Stomach (tissue), 19 donors: ENCODE measurements around the gene ZNF438. TPM values are rescaled to one million over a fixed set of nuclear protein-coding genes. Genes with fewer than 3 reads are reported as not detected.

ENCODE experiments used
- DNase-seq, 2 donors: peaks; one replicate each; pipeline versions ENCODE4 v3.0.0 to v3.0.0-alpha.2; 2013 to 2019
- H3K27ac ChIP-seq, 5 donors: fragments of 200-600 bp in 4 of 5; sonication (generic) in 4 of 5; one replicate each; pipeline ENCODE4 v1.5.1; 2013 to 2019; ENCODE audit warnings: mild to moderate bottlenecking in 1 of 5, moderate library complexity in 1 of 5
- H3K27me3 ChIP-seq, 3 donors: fragments of 200-600 bp; sonication (generic); one replicate each; pipeline ENCODE4 v1.5.1; 2017 to 2019; ENCODE audit warnings: mixed run types in 1 of 3
- H3K36me3 ChIP-seq, 4 donors: fragments of 200-600 bp; sonication (generic); 1 replicate in 3 of 4; 2 replicates in 1 of 4; pipeline ENCODE4 v1.5.1; 2016 to 2019
- H3K4me1 ChIP-seq, 4 donors: fragments of 200-600 bp; sonication (generic); one replicate each; pipeline ENCODE4 v1.5.1; 2016 to 2019
- H3K4me3 ChIP-seq, 4 donors: fragments of 200-600 bp; sonication (generic) in 3 of 4; one replicate each; pipeline ENCODE4 v1.5.1; 2016 to 2019; ENCODE audit warnings: mild to moderate bottlenecking in 1 of 4
- H3K9me3 ChIP-seq, 4 donors: fragments of 200-600 bp; sonication (generic); one replicate each; pipeline ENCODE4 v1.5.1; 2016 to 2019
- EP300 ChIP-seq: sonication (generic); formaldehyde crosslinking; IDR thresholded peaks from one replicate; pipeline ENCODE4 v1.6.1; 2017; ENCODE audit warnings: antibody characterized with exemption
- POLR2A ChIP-seq, 4 donors: fragments of 450-650 bp; IDR thresholded peaks; one replicate each; pipeline ENCODE4 v1.6.1; 2016; ENCODE audit warnings: antibody characterized with exemption in 4 of 4, control low read depth in 2 of 4, mild to moderate bottlenecking in 1 of 4, moderate library complexity in 1 of 4
- POLR2AphosphoS5 ChIP-seq, 3 donors: sonication (generic); formaldehyde crosslinking; IDR thresholded peaks; one replicate each; pipeline ENCODE4 v1.6.1; 2016; ENCODE audit warnings: antibody characterized with exemption in 3 of 3
- WGBS, 5 donors: extraction: QIAGEN DNeasy Blood & Tissue Kit in 3 of 5; methylation state at CpG; one replicate each; pipeline versions ENCODE4 v1.1.5 to v1.1.7; 2013 to 2018; 5-methylcytosine and 5-hydroxymethylcytosine counted together
- intact Hi-C: fragments of 100-400 bp; cut with DNase I; formaldehyde crosslinking; loops from one replicate; pipeline ENCODE4 v1.15.1; 2023; ENCODE audit warnings: low total_unique reads
- long read RNA-seq, 10 donors: transcript quantifications; one replicate each; lab custom pipeline, GENCODE V29; 2026
- polyA plus RNA-seq, 3 donors: library from polyadenylated mRNA; stranded (reverse); fragments of 200-250 nt; gene quantifications; one replicate each; pipeline ENCODE4 v1.2.3, GENCODE V29; 2013
- total RNA-seq, 5 donors: library from RNA; depleted of rRNA; stranded (reverse); fragments of >200 nt; gene quantifications; one replicate each; pipeline versions ENCODE4 v1.1.0 to v1.2.3, GENCODE V29; 2014 to 2016
- TF ChIP-seq, protein P1 (sequence below), 7 experiments: fragments of 450-650 bp in 4 of 7; fragments of 200-600 bp in 3 of 7; sonication (generic) in 3 of 7; IDR thresholded peaks; one replicate each; pipeline ENCODE4 v1.5.1; 2016 to 2019; ENCODE audit warnings: antibody characterized with exemption in 7 of 7, control low read depth in 2 of 7, mild to moderate bottlenecking in 1 of 7
- donor health status: healthy with polysubstance abuse.
- donor health status: Bipolar disorder and iron deficiency.
- donor health status: healthy.

Gene ZNF438, protein sequence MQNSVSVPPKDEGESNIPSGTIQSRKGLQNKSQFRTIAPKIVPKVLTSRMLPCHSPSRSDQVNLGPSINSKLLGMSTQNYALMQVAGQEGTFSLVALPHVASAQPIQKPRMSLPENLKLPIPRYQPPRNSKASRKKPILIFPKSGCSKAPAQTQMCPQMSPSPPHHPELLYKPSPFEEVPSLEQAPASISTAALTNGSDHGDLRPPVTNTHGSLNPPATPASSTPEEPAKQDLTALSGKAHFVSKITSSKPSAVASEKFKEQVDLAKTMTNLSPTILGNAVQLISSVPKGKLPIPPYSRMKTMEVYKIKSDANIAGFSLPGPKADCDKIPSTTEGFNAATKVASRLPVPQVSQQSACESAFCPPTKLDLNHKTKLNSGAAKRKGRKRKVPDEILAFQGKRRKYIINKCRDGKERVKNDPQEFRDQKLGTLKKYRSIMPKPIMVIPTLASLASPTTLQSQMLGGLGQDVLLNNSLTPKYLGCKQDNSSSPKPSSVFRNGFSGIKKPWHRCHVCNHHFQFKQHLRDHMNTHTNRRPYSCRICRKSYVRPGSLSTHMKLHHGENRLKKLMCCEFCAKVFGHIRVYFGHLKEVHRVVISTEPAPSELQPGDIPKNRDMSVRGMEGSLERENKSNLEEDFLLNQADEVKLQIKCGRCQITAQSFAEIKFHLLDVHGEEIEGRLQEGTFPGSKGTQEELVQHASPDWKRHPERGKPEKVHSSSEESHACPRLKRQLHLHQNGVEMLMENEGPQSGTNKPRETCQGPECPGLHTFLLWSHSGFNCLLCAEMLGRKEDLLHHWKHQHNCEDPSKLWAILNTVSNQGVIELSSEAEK
- 10 to 100 TPM in 1 of 5 donors, 1 to 10 TPM in 3, not detected in 1; 3.5 to 37.9 (median 4.5) TPM for total RNA-seq
- 1 to 10 TPM; 3.8 to 6.7 (median 5.4) TPM for polyA plus RNA-seq
- long read RNA-seq, donor 1, partial matches to known transcripts: 0 of 1 reads
- long read RNA-seq, donor 1, other reads (novel, unspliced or antisense): 0 of 1 reads
- long read RNA-seq, donor 2, partial matches to known transcripts: 0 of 1 reads
- long read RNA-seq, donor 2, other reads (novel, unspliced or antisense): 0 of 1 reads
- long read RNA-seq, donor 3: 0 reads
- long read RNA-seq, donor 4: 0 reads
- long read RNA-seq, donor 5: 0 reads
- long read RNA-seq, donor 6: 0 reads
- long read RNA-seq, donor 7: 0 reads
- long read RNA-seq, donor 8: 0 reads
- long read RNA-seq, donor 9: 0 reads
- long read RNA-seq, donor 10: 0 reads

DNA sequence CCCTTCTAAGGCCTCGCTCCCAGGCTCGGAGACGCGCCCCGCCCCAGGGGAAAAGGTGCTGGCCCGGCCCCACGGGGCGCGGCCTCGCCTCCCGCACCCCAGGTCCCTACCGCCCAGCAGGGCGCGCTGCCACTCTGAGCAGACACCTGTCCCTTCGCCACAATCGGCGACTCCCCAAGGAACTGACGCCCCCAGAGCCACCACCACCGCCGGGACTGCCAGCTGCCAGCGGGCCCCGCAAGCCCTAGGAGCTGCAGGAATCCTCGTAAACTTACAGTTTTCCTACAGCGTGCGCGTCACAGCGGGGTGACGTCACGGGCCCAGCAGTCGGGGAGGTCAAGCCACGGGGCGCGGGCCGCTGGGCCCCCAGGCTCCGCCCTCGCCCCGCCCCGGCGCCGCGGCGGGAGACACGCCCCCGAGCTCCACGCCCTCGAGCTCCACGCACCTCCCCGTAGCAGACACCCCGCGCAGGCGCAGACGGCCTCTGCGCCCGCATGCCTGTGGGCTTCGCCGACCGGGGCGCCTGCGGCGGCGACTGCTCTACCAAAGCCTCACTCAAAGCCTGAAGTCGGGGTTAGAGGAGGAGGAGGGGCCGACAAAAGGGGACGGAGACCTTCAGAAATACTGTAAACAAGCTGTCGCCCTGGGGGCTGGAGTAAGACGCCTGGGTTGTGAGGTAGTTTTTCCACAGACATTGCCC is at the start of gene ZNF438:
Gene ZNF438 (minus strand): TSS at position 308 of the 700 bp plus-strand sequence. CDS start 154,831 bp downstream, outside the sequence.
- TF ChIP-seq, protein P1, sequence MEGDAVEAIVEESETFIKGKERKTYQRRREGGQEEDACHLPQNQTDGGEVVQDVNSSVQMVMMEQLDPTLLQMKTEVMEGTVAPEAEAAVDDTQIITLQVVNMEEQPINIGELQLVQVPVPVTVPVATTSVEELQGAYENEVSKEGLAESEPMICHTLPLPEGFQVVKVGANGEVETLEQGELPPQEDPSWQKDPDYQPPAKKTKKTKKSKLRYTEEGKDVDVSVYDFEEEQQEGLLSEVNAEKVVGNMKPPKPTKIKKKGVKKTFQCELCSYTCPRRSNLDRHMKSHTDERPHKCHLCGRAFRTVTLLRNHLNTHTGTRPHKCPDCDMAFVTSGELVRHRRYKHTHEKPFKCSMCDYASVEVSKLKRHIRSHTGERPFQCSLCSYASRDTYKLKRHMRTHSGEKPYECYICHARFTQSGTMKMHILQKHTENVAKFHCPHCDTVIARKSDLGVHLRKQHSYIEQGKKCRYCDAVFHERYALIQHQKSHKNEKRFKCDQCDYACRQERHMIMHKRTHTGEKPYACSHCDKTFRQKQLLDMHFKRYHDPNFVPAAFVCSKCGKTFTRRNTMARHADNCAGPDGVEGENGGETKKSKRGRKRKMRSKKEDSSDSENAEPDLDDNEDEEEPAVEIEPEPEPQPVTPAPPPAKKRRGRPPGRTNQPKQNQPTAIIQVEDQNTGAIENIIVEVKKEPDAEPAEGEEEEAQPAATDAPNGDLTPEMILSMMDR (IDR thresholded peaks at IDR 0.05): peak in 5 of 7 experiments; percentile 43 to 72 (median 69)
- TF ChIP-seq POLR2A (IDR thresholded peaks at IDR 0.05): peak in 1 of 4 donors; percentile 56
- TF ChIP-seq EP300: no peak
- peak in 2 of 3 donors; percentile 78 to 79 for TF ChIP-seq POLR2AphosphoS5 (IDR thresholded peaks at IDR 0.05)
- Histone ChIP-seq H3K27me3 (no peaks in the 10 kb centered on the region), H3K9me3 (no peaks in the 10 kb centered on the region), H3K4me3 (peak within 1 kb of the TSS; percentile 43 to 71 (median 56)), H3K27ac (peak within 1 kb of the TSS; percentile 98 to 100 (median 99)), H3K36me3 (no peaks in the 10 kb centered on the region), H3K4me1 (peaks cover 6 to 55% (median 37%) of the 10 kb centered on the region in 4 donors)
- DNase-seq: peak; percentile 96 to 98
- 0 to 1% (median 0%) methylated on average over 42 to 66 of the region's 66 CpGs for WGBS, 5 donors
- intact Hi-C loops: no loop called here

DNA sequence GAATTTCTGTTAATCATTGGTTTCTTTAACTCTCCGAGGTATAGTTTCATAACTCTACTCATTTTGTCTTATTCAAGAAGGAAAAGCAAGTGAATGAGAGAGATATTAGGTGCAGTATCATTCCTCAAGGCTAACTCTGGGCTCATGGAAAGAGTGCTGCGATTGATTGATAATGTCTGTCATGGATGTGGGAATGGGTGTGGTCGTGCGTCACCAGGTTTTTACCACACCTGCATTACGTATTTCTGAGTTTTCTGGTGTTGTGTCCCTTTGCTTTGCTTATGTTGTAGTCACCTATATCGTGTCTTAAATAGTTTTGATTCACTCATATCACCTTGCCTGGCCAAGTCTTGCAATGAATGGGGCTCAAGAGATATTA is 44.9 kb upstream of the ZNF438 start:
- 89 to 96% (median 91%) methylated on average over 6 of the region's 6 CpGs for WGBS, 5 donors
- Histone ChIP-seq H3K4me1 (no peaks in the 10 kb centered on the region), H3K9me3 (no peaks in the 10 kb centered on the region), H3K27me3 (no peaks in the 10 kb centered on the region), H3K4me3 (no peak overlapping the region), H3K27ac (no peak overlapping the region), H3K36me3 (no peaks in the 10 kb centered on the region)
- DNase-seq: no peak
- intact Hi-C loops: no loop called here
- TF ChIP-seq POLR2AphosphoS5 (IDR thresholded peaks at IDR 0.05) (no peak), POLR2A (IDR thresholded peaks at IDR 0.05) (no peak), EP300 (no peak)
- TF ChIP-seq, protein P1 (IDR thresholded peaks at IDR 0.05): no peak

DNA sequence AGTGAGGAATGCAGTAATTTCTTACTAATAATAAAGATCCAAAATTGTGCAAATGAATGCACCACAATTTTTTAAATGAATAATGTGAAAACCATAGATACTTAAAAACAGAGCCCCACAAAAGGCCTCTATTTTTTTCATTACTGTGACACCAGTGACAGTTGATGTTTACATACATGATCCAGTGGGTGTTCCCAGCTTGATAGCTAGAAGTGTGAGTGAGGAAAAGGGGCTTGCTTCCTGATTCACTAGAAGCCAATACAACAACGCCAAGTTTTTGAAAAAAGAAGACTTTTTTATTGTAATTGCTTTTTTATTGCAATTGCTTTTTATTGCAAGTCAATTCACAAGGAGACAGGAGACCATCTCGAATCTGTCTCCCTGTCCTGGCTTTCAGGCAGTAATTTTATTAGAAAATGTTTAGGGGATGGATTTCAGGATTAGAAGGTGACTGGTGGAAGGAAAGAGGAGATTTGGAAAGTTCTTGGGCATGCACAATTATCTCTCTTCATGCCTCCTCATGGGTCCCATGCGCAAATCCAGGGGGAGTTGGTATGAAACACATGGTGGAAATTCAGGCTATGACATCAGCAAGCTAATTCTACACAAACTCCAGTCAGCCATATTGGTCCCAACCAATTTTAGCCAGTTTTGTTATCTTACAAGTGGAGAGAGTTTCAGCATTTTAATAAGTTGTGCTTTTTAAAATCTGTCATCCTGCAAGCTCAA is 44.4 kb upstream of the ZNF438 start:
- Histone ChIP-seq H3K4me1 (peaks cover 0 to 3% (median 0%) of the 10 kb centered on the region in 4 donors), H3K27me3 (no peaks in the 10 kb centered on the region), H3K4me3 (no peak overlapping the region), H3K9me3 (no peaks in the 10 kb centered on the region), H3K27ac (no peak overlapping the region), H3K36me3 (no peaks in the 10 kb centered on the region)
- intact Hi-C loops: no loop called here
- TF ChIP-seq EP300 (no peak), POLR2AphosphoS5 (IDR thresholded peaks at IDR 0.05) (no peak), POLR2A (IDR thresholded peaks at IDR 0.05) (no peak)
- TF ChIP-seq, protein P1 (IDR thresholded peaks at IDR 0.05): no peak
- DNase-seq: no peak
- WGBS, 5 donors: 86 to 94% (median 89%) methylated on average over 3 of the region's 3 CpGs
